KBM-7 (cell line): ENCODE measurements around the gene EVC.
A peak's percentile ranks its signal among the peaks of the same experiment; 100 is the strongest.

Source experiments
- DNase-seq: peaks from one replicate; pipeline ENCODE4 v3.0.0-alpha.2; 2015
- in situ Hi-C: fragments of 300-500 bp; cut with MboI; formaldehyde crosslinking; loops from 2 replicates; pipeline ENCODE4 v1.14.3; 2020; ENCODE audit warnings: low sequenced_read_pairs, low pct_unique_long_range_greater_than_20kb, mixed read lengths

EVC gene

DNA sequence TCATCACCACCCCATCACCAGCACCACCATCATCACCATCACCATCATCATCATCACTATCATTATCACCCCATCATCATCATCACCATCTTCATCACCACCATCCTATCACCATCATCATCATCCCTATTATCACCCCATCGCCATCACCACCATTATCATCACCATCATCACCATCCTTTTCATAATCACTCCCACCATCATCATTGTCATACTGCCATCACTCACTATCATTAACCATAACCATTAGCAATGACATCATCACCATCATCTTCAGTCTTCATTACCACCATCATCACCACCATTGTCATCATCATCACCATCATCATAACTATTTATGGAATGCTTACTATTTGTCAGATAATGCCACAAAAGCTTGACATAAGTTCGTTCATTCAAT lies 146.2 kb downstream of the EVC start:
- in situ Hi-C loops: no loop called here
- DNase-seq: no peak

DNA sequence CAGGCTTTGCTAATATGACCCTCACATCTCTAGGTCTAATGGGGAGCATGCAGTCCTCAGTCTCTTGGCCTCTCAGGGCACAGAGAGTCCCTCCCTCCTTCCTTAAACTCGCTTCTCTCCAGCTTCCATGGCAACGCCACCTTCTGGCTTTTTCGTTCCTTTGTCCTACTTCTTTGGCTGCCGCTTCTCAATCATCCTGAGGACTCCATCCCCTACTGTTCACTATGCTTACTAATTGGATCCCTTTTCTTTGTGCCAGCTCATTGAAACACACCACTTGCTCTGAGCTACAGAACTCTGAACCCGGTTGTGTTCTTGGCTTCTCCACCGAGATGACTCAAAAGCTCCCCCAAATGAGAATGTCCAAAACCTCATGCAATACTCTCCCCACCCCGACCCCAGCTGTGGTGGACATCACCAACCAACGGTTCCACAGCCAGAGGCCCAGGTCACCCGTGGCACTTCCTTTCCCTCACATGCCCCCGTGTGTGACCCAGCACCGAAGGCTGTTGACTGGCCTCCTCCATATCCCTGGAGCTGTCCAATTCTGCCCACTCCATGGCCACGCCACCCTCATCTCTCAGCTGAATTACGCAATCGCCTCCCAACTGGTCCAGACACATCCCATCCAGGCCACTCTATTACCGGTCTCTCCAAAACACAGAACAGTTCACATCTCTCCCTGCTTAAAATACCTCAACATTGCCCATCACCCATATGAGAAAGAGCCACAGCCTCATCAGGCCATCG lies 147.2 kb downstream of the EVC start:
- in situ Hi-C loops: no loop called here

GRCh38 chr4:5863461-5864113 lies 152.6 kb downstream of the EVC start:
- in situ Hi-C loops: no loop called here
- DNase-seq: peak; percentile 33

More for the DNA sequence above, 147.2 kb downstream of the EVC start:
- DNase-seq: no peak
